ENCODE measurements around the gene BACE1.
"Not testable (repeated sequence)": the region's sequence is repeated elsewhere in the genome, so short reads cannot be mapped to it uniquely, and the experiment has no call there.

DNA sequence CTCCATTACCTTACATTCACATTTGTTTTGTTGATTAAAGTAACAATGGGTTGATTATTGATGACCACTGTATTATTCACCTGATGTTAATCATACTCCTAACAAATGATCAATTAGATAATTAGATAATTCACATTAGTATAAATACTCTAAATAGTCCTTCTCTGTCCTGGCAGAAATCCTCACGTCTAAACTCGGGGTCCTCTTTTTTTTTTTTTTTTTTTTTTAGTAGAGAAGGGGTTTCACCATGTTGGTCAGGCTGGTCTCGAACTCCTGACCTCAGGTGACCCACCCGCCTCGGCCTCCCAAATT is 11.2 kb upstream of the BACE1 start:
- not testable (repeated sequence) for TF ChIP-seq POLR2A, EP300, POLR2AphosphoS5 (IDR thresholded peaks at IDR 0.05)
- TF ChIP-seq, protein P1, sequence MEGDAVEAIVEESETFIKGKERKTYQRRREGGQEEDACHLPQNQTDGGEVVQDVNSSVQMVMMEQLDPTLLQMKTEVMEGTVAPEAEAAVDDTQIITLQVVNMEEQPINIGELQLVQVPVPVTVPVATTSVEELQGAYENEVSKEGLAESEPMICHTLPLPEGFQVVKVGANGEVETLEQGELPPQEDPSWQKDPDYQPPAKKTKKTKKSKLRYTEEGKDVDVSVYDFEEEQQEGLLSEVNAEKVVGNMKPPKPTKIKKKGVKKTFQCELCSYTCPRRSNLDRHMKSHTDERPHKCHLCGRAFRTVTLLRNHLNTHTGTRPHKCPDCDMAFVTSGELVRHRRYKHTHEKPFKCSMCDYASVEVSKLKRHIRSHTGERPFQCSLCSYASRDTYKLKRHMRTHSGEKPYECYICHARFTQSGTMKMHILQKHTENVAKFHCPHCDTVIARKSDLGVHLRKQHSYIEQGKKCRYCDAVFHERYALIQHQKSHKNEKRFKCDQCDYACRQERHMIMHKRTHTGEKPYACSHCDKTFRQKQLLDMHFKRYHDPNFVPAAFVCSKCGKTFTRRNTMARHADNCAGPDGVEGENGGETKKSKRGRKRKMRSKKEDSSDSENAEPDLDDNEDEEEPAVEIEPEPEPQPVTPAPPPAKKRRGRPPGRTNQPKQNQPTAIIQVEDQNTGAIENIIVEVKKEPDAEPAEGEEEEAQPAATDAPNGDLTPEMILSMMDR (IDR thresholded peaks at IDR 0.05), result not testable (repeated sequence)

Data from sigmoid colon (tissue), 4 donors.